Uterus (tissue), 4 donors: ENCODE measurements around the gene ABCC8. TPM values are rescaled to one million over a fixed set of nuclear protein-coding genes. Genes with fewer than 3 reads are reported as not detected.

ENCODE experiments used
- DNase-seq, 2 donors: peaks; one replicate each; pipeline ENCODE4 v3.0.0-alpha.2; 2019 to 2020
- H3K27ac ChIP-seq, 2 donors: fragments of 200-600 bp; sonication (generic); 1 replicate in 1 of 2; 2 replicates in 1 of 2; pipeline ENCODE4 v1.5.1; 2016 to 2018
- H3K27me3 ChIP-seq, 2 donors: fragments of 200-600 bp; sonication (generic); one replicate each; pipeline ENCODE4 v1.5.1; 2018 to 2019; ENCODE audit warnings: control low read depth in 1 of 2
- H3K36me3 ChIP-seq, 2 donors: fragments of 200-600 bp; sonication (generic); one replicate each; pipeline ENCODE4 v1.5.1; 2019; ENCODE audit warnings: control low read depth in 1 of 2
- H3K4me1 ChIP-seq, 2 donors: fragments of 200-600 bp; sonication (generic); one replicate each; pipeline ENCODE4 v1.5.1; 2018 to 2019; ENCODE audit warnings: control low read depth in 1 of 2
- H3K4me3 ChIP-seq, 2 donors: fragments of 200-600 bp; sonication (generic); 1 replicate in 1 of 2; 2 replicates in 1 of 2; pipeline ENCODE4 v1.5.1; 2018 to 2019; ENCODE audit warnings: mild to moderate bottlenecking in 1 of 2
- H3K9me3 ChIP-seq, 2 donors: fragments of 200-600 bp; sonication (generic); one replicate each; pipeline ENCODE4 v1.5.1; 2019; ENCODE audit warnings: control low read depth in 1 of 2
- POLR2A ChIP-seq, 2 donors: fragments of 450-650 bp; IDR thresholded peaks; one replicate each; pipeline ENCODE4 v1.6.1; 2016; ENCODE audit warnings: antibody characterized with exemption in 2 of 2, mild to moderate bottlenecking in 1 of 2, moderate library complexity in 1 of 2
- intact Hi-C: fragments of 100-400 bp; cut with DNase I; formaldehyde crosslinking; loops from one replicate; pipeline ENCODE4 v1.15.1; 2023; ENCODE audit warnings: low total_unique reads
- total RNA-seq, 4 donors: library from RNA; depleted of rRNA in 3 of 4; stranded (reverse); fragments of >200 nt in 3 of 4; gene quantifications; one replicate each; pipeline versions ENCODE4 v1.1.0 to v1.2.4, GENCODE V29; 2014 to 2023
- TF ChIP-seq, protein P1 (sequence below), 4 experiments: fragments of 200-600 bp in 2 of 4; fragments of 450-650 bp in 2 of 4; sonication (generic) in 2 of 4; IDR thresholded peaks; one replicate each; pipeline ENCODE4 v1.5.1; 2016 to 2019; ENCODE audit warnings: antibody characterized with exemption in 4 of 4, mild to moderate bottlenecking in 2 of 4, moderate library complexity in 1 of 4
- donor health status: DM: yes; HTN: yes; CAD: no.

The ABCC8 gene
- total RNA-seq, 4 donors from 2014 or later, result under 0.01 to 5.5 (median 1.9) TPM; not detected in 1

DNA sequence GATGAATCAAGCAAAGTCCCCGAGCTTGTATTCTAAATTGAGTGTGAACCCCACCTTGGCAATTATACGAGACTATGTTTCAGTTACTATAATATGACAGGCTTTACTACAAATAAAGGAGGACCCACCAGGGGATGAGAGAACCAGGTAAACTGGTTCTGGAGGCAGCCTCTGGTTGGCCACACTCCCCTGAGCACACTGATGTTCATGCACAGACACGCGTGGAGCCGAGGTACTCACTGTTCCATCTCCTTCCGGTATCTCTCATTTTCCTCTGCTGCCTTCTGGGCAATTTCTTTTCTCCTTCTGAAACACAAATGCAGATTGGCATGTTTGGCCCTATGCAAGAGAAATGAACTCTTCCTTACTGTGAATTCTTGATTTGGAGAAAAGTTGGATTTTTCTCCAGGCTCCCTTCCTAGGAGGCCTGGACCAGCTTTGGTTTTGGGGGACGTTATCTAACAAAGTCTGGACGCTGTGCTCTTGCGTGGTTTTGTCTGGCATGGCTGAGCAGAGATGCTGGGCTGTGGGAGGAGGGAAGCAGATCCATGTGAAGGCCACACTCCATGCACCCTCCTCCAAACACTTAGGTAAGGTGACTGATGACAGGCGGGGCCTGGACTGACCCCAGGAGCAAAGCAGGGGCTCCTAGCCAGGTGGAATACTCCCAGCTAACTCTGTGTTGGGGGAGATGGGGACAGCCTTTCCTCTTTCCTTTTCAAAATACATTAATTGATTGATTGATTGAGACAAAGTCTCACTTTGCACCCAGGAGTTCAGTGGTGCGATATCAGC is 44.7 kb upstream of the ABCC8 start:
- H3K9me3 ChIP-seq, result no peaks in the 10 kb centered on the region

DNA sequence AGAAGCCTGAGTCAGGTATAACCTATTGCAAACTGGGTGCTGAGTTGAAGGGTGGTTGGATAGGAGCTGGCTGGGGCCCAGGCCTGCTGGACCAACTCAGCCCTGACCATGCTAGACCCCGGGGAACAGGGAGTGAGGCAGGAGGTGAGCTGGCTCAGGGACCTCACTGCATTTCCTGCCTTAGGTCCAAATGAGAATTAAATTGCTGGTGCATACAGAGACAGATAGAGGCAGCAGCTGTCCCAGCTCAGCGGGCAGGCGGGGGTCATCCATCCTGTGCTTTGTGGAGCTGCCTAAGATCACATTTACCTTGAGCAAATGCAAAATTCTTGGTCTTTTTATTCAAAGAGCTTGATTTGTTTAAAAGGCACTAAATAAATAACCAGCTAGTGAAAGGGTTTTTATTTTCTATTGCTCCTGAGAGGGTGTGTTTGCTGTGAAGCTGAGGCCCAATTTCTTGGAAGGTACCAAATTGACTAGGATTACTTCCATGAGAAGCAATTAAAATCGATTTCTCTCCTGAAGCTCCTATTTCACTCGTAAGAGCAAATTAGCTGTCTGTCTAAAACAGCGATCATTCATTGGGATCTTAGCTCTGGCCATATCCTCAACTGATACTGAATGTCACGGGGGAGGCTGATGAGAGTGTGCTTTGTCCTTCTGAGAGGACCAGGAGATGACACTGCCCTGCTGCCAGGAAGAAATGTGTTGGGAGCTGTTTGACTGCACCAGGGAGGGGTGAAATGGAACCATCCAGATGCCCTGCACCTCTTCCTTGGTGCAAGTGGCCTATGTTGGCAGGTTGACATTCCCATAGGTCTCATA is 42.6 kb upstream of the ABCC8 start:
- H3K9me3 ChIP-seq, result no peaks in the 10 kb centered on the region
- TF ChIP-seq, protein P1, sequence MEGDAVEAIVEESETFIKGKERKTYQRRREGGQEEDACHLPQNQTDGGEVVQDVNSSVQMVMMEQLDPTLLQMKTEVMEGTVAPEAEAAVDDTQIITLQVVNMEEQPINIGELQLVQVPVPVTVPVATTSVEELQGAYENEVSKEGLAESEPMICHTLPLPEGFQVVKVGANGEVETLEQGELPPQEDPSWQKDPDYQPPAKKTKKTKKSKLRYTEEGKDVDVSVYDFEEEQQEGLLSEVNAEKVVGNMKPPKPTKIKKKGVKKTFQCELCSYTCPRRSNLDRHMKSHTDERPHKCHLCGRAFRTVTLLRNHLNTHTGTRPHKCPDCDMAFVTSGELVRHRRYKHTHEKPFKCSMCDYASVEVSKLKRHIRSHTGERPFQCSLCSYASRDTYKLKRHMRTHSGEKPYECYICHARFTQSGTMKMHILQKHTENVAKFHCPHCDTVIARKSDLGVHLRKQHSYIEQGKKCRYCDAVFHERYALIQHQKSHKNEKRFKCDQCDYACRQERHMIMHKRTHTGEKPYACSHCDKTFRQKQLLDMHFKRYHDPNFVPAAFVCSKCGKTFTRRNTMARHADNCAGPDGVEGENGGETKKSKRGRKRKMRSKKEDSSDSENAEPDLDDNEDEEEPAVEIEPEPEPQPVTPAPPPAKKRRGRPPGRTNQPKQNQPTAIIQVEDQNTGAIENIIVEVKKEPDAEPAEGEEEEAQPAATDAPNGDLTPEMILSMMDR (IDR thresholded peaks at IDR 0.05), result no peak
- TF ChIP-seq POLR2A (IDR thresholded peaks at IDR 0.05), result no peak
- H3K27me3 ChIP-seq, result no peaks in the 10 kb centered on the region
- no peak overlapping the region for H3K4me3 ChIP-seq
- intact Hi-C loops, result no loop called here
- no peaks in the 10 kb centered on the region for H3K4me1 ChIP-seq
- no peak overlapping the region for H3K27ac ChIP-seq
- no peak for DNase-seq
- H3K36me3 ChIP-seq, result no peaks in the 10 kb centered on the region

More for the DNA sequence above, 44.7 kb upstream of the ABCC8 start:
- Histone ChIP-seq H3K4me1 (no peaks in the 10 kb centered on the region), H3K27me3 (no peaks in the 10 kb centered on the region), H3K27ac (no peak overlapping the region), H3K36me3 (no peaks in the 10 kb centered on the region), H3K4me3 (no peak overlapping the region)
- TF ChIP-seq, protein P1 (IDR thresholded peaks at IDR 0.05), result no peak
- TF ChIP-seq POLR2A (IDR thresholded peaks at IDR 0.05), result no peak
- no peak for DNase-seq
- intact Hi-C loops, result no loop called here

DNA sequence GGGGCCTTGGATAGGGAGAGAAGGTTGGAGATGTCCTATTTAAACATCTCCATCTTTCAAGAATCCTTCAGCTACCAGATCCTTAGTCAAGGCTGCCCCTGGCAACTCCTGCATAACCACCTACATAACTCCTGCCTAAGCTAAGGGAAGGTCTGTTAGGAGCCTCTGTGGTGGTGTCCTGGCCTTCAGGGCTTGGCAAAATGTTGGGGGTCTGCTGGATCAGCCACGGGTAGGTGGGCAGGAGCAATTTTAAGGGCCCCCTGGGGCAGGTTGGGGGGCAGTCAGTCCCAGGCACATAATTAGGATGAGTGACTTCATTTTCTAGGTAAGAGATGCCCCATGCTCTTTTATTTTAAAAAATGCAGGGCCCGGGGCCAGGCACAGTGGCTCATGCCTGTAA is 41.7 kb upstream of the ABCC8 start:
- Histone ChIP-seq H3K4me1 (no peaks in the 10 kb centered on the region), H3K36me3 (no peaks in the 10 kb centered on the region), H3K9me3 (no peaks in the 10 kb centered on the region), H3K4me3 (no peak overlapping the region), H3K27ac (no peak overlapping the region), H3K27me3 (no peaks in the 10 kb centered on the region)
- intact Hi-C loops, result no loop called here
- no peak for DNase-seq
- TF ChIP-seq, protein P1 (IDR thresholded peaks at IDR 0.05), result no peak
- no peak for TF ChIP-seq POLR2A (IDR thresholded peaks at IDR 0.05)

DNA sequence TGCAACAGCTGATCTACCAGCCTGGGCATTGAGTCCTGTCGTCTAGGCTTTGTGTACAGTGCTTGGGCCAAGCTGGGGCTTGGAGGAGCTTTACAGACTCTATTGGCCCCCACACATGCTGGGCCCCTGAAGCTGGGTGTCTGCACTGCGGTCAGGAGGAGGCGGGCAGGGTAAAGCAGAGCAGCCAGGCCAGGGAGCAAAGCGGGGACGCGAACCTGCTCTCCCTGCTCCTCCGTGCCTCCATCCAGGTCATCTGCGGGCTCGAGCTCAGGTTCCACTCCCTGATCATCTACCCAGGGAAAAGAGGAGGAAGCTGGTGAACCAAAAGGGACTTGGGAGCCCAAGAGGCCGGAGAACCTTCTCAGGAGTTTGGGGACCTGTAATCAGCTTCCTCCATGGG is 40.5 kb upstream of the ABCC8 start:
- DNase-seq, result no peak

More for the DNA sequence above, 40.5 kb upstream of the ABCC8 start:
- Histone ChIP-seq H3K4me1 (no peaks in the 10 kb centered on the region), H3K9me3 (no peaks in the 10 kb centered on the region), H3K27me3 (no peaks in the 10 kb centered on the region), H3K27ac (no peak overlapping the region), H3K36me3 (no peaks in the 10 kb centered on the region), H3K4me3 (no peak overlapping the region)
- intact Hi-C loops, result no loop called here
- TF ChIP-seq, protein P1 (IDR thresholded peaks at IDR 0.05), result no peak
- TF ChIP-seq POLR2A (IDR thresholded peaks at IDR 0.05), result no peak
